Transverse colon (tissue), 4 donors: ENCODE data around the gene SYT1. TPM values are rescaled to one million over a fixed set of nuclear protein-coding genes. Genes with fewer than 3 reads are reported as not detected.

Experiments used
- DNase-seq: peaks from one replicate; pipeline ENCODE4 v3.0.0-alpha.2; 2019
- H3K27ac ChIP-seq, 4 donors: fragments of 200-600 bp; sonication (generic); 2 replicates each; pipeline ENCODE4 v1.5.1; 2016 to 2018; ENCODE audit warnings: inconsistent platforms in 4 of 4
- H3K27me3 ChIP-seq: fragments of 200-600 bp; sonication (generic); 2 replicates; pipeline ENCODE4 v1.5.1; 2017; ENCODE audit warnings: inconsistent platforms
- H3K36me3 ChIP-seq, 4 donors: fragments of 200-600 bp; sonication (generic); 2 replicates each; pipeline ENCODE4 v1.5.1; 2017 to 2019; ENCODE audit warnings: inconsistent platforms in 4 of 4
- H3K4me1 ChIP-seq, 4 donors: fragments of 200-600 bp; sonication (generic); 2 replicates each; pipeline ENCODE4 v1.5.1; 2017 to 2020; ENCODE audit warnings: inconsistent platforms in 4 of 4
- H3K4me3 ChIP-seq, 4 donors: fragments of 200-600 bp; sonication (generic); 1 replicate in 1 of 4; 2 replicates in 3 of 4; pipeline versions ENCODE4 v1.5.1 to v1.6.1; 2017 to 2019; ENCODE audit warnings: inconsistent platforms in 4 of 4
- H3K9me3 ChIP-seq, 2 donors: fragments of 200-600 bp; sonication (generic); 2 replicates each; pipeline ENCODE4 v1.5.1; 2017 to 2019; ENCODE audit warnings: inconsistent platforms in 2 of 2
- CTCF ChIP-seq, 5 experiments: fragments of 200-600 bp in 3 of 5; fragments of 450-650 bp in 2 of 5; sonication (generic) in 3 of 5; IDR thresholded peaks; 1 replicate in 2 of 5; 2 replicates in 3 of 5; pipeline ENCODE4 v1.5.1; 2016 to 2017; ENCODE audit warnings: antibody characterized with exemption in 5 of 5, inconsistent platforms in 3 of 5, mild to moderate bottlenecking in 2 of 5, moderate library complexity in 1 of 5
- EP300 ChIP-seq: sonication (generic); formaldehyde crosslinking; IDR thresholded peaks from one replicate; pipeline ENCODE4 v1.6.1; 2017; ENCODE audit warnings: antibody characterized with exemption, low read depth
- POLR2A ChIP-seq: fragments of 450-650 bp; IDR thresholded peaks from one replicate; pipeline ENCODE4 v1.6.1; 2016; ENCODE audit warnings: antibody characterized with exemption, mild to moderate bottlenecking, moderate library complexity
- POLR2AphosphoS5 ChIP-seq, 3 donors: sonication (generic); formaldehyde crosslinking; IDR thresholded peaks; one replicate each; pipeline ENCODE4 v1.6.1; 2016; ENCODE audit warnings: antibody characterized with exemption in 3 of 3
- WGBS, 2 donors: methylation state at CpG; one replicate each; pipeline ENCODE4 v1.1.5; 2018; ENCODE audit warnings: low coverage in 1 of 2; 5-methylcytosine and 5-hydroxymethylcytosine counted together
- in situ Hi-C, 4 donors: fragments of 200-750 bp; cut with MboI; loops; one replicate each; pipeline versions ENCODE4 v1.15.0 to v1.15.1; 2017; ENCODE audit warnings: low sequenced_read_pairs in 3 of 4, low pct_ligation_motif_present in 1 of 4, low pct_unique_long_range_greater_than_20kb in 1 of 4
- intact Hi-C: fragments of 100-400 bp; cut with DNase I; formaldehyde crosslinking; loops from one replicate; pipeline ENCODE4 v1.15.1; 2023; ENCODE audit warnings: low total_unique reads
- total RNA-seq, 4 donors: library from RNA; depleted of rRNA; stranded (reverse); fragments of >200 nt; gene quantifications; one replicate each; pipeline ENCODE4 v1.1.0, GENCODE V29; 2016

Gene SYT1
- total RNA-seq, 4 donors from 2014 or later, result 0.60 to 4.9 (median 2.1) TPM

GRCh38 chr12:79048962-79049361 lies 184.4 kb downstream of the SYT1 start:
- WGBS, 2 donors, result 70 to 78% methylated on average over 3 of the region's 3 CpGs
- H3K4me3 ChIP-seq, result no peak overlapping the region
- no peak for TF ChIP-seq CTCF (IDR thresholded peaks at IDR 0.05)
- no peak for TF ChIP-seq POLR2A
- TF ChIP-seq EP300, result no peak
- TF ChIP-seq POLR2AphosphoS5 (IDR thresholded peaks at IDR 0.05), result no peak
- DNase-seq, result no peak
- H3K36me3 ChIP-seq, result no peaks in the 10 kb centered on the region
- H3K4me1 ChIP-seq, result no peaks in the 10 kb centered on the region
- in situ Hi-C loops (no loop called here), intact Hi-C loops (no loop called here)
- no peaks in the 10 kb centered on the region for H3K9me3 ChIP-seq
- no peaks in the 10 kb centered on the region for H3K27me3 ChIP-seq
- no peak overlapping the region for H3K27ac ChIP-seq

- H3K27ac ChIP-seq, result no peak overlapping the region
- no peaks in the 10 kb centered on the region for H3K27me3 ChIP-seq
- no peaks in the 10 kb centered on the region for H3K4me1 ChIP-seq
- in situ Hi-C loops (no loop called here), intact Hi-C loops (no loop called here)
- no peaks in the 10 kb centered on the region for H3K36me3 ChIP-seq
- H3K4me3 ChIP-seq, result no peak overlapping the region
- no peak for DNase-seq
- 92 to 97% methylated on average over 3 of the region's 3 CpGs for WGBS, 2 donors
- no peak for TF ChIP-seq EP300
- no peak for TF ChIP-seq POLR2A
- no peak for TF ChIP-seq POLR2AphosphoS5 (IDR thresholded peaks at IDR 0.05)
- TF ChIP-seq CTCF (IDR thresholded peaks at IDR 0.05), result no peak
- no peaks in the 10 kb centered on the region for H3K9me3 ChIP-seq
Measured at GRCh38 chr12:79053394-79053793, 188.8 kb downstream of the SYT1 start.

- Histone ChIP-seq H3K27me3 (no peaks in the 10 kb centered on the region), H3K4me1 (no peaks in the 10 kb centered on the region), H3K4me3 (no peak overlapping the region), H3K27ac (no peak overlapping the region), H3K36me3 (no peaks in the 10 kb centered on the region), H3K9me3 (no peaks in the 10 kb centered on the region)
- TF ChIP-seq EP300 (no peak), POLR2AphosphoS5 (IDR thresholded peaks at IDR 0.05) (no peak), CTCF (IDR thresholded peaks at IDR 0.05) (no peak), POLR2A (no peak)
- in situ Hi-C loops, result no loop called here
- intact Hi-C loops, result no loop called here
- WGBS, 2 donors, result 57 to 68% methylated on average over 1 to 3 of the region's 3 CpGs
- no peak for DNase-seq
Measured at GRCh38 chr12:79055926-79056674, 191.5 kb downstream of the SYT1 start.

- Histone ChIP-seq H3K4me1 (no peaks in the 10 kb centered on the region), H3K4me3 (no peak overlapping the region), H3K36me3 (no peaks in the 10 kb centered on the region), H3K9me3 (no peaks in the 10 kb centered on the region), H3K27me3 (no peaks in the 10 kb centered on the region), H3K27ac (no peak overlapping the region)
- TF ChIP-seq POLR2A (no peak), POLR2AphosphoS5 (IDR thresholded peaks at IDR 0.05) (no peak), CTCF (IDR thresholded peaks at IDR 0.05) (no peak), EP300 (no peak)
- intact Hi-C loops, result no loop called here
- DNase-seq, result no peak
- in situ Hi-C loops, result no loop called here
Measured at GRCh38 chr12:79056775-79057174, 192.2 kb downstream of the SYT1 start.
